Adrenal gland (tissue), 12 donors: Measurements from ENCODE around the gene CCNI2. TPM values are rescaled to one million over a fixed set of nuclear protein-coding genes. Genes with fewer than 3 reads are reported as not detected.

Source experiments
- DNase-seq, 7 donors: peaks; one replicate each; pipeline ENCODE4 v3.0.0-alpha.2; 2019 to 2020
- H3K27ac ChIP-seq, 5 donors: fragments of 200-600 bp; sonication (generic) in 4 of 5; 1 replicate in 3 of 5; 2 replicates in 2 of 5; pipeline versions ENCODE4 v1.5.1 to v1.8.0; 2016 to 2020; ENCODE audit warnings: mild to moderate bottlenecking in 1 of 5
- H3K27me3 ChIP-seq: fragments of 200-600 bp; 2 replicates; pipeline ENCODE4 v1.8.0; 2021
- H3K36me3 ChIP-seq, 2 donors: fragments of 200-600 bp; replicated peaks in 1 of 2; 1 replicate in 1 of 2; 2 replicates in 1 of 2; pipeline versions ENCODE4 v1.5.1 to v1.8.0; 2018 to 2022
- H3K4me1 ChIP-seq, 2 donors: fragments of 200-600 bp; replicated peaks in 1 of 2; 1 replicate in 1 of 2; 2 replicates in 1 of 2; pipeline versions ENCODE4 v1.5.1 to v1.8.0; 2018 to 2021
- H3K4me3 ChIP-seq, 4 donors: fragments of 200-600 bp; sonication (generic) in 3 of 4; one replicate each; pipeline ENCODE4 v1.5.1; 2016 to 2018
- H3K9me3 ChIP-seq, 3 donors: fragments of 200-600 bp; sonication (generic) in 1 of 3; replicated peaks in 1 of 3; 1 replicate in 2 of 3; 2 replicates in 1 of 3; pipeline versions ENCODE4 v1.5.1 to v1.8.0; 2016 to 2021
- CTCF ChIP-seq, 6 experiments: fragments of 450-650 bp in 4 of 6; fragments of 200-600 bp in 2 of 6; sonication (generic) in 1 of 6; IDR thresholded peaks; 1 replicate in 5 of 6; 2 replicates in 1 of 6; pipeline versions ENCODE4 v1.5.1 to v1.8.0; 2016 to 2021; ENCODE audit warnings: antibody characterized with exemption in 6 of 6, mild to moderate bottlenecking in 2 of 6, moderate library complexity in 1 of 6
- POLR2A ChIP-seq, 2 donors: fragments of 450-650 bp; IDR thresholded peaks; one replicate each; pipeline ENCODE4 v1.6.1; 2017; ENCODE audit warnings: antibody characterized with exemption in 2 of 2, mild to moderate bottlenecking in 2 of 2, moderate library complexity in 1 of 2
- WGBS, 4 donors: extraction: QIAGEN DNeasy Blood & Tissue Kit in 2 of 4; methylation state at CpG; one replicate each; pipeline versions ENCODE4 v1.1.5 to v1.1.7; 2013 to 2017; 5-methylcytosine and 5-hydroxymethylcytosine counted together
- intact Hi-C, 2 donors: fragments of 100-400 bp; cut with DNase I; formaldehyde crosslinking; loops; one replicate each; pipeline versions ENCODE4 v1.14.1 to v1.15.0; 2022 to 2023
- polyA plus RNA-seq, 3 donors: library from polyadenylated mRNA; stranded (reverse); fragments of 200-250 nt in 2 of 3; fragments of 350-450 nt in 1 of 3; fragmentation: Illumina TruSeq in 1 of 3; extraction: RNeasy Lipid Tissue Mini Kit (QIAGEN cat#74804) in 1 of 3; gene quantifications; one replicate each; pipeline ENCODE4 v1.2.3, GENCODE V29; 2013 to 2014
- total RNA-seq, 9 donors: library from RNA; depleted of rRNA in 4 of 9; stranded (reverse); fragments of >200 nt in 4 of 9; fragments of 120-200 nt in 1 of 9; fragmentation: NEBNext Ultra II Directional in 1 of 9; extraction: Animal tissue kit (Norgen Biotek cat#: 25700) in 1 of 9; gene quantifications; one replicate each; pipeline versions ENCODE4 v1.1.0 to v1.2.4, GENCODE V29; 2013 to 2023
- donor health status: healthy with polysubstance abuse.
- donor health status: Bipolar disorder and iron deficiency.
- donor health status: DM: yes; HTN: yes; CAD: no.
- donor health status: DM: no; HTN: no; CAD: no.
- donor health status: DM: no; HTN: no; CAD: no.
- donor health status: DM: yes; HTN: yes; CAD: no.

CCNI2 gene
- total and polyA plus RNA-seq, 12 donors: 0.08 to 0.40 (median 0.20) TPM; not detected in 5

- 98 to 100% (median 100%) methylated on average over 1 of the region's 1 CpG for WGBS, 4 donors
- Histone ChIP-seq H3K9me3 (no peaks in the 10 kb centered on the region), H3K36me3 (no peaks in the 10 kb centered on the region), H3K27me3 (no peaks in the 10 kb centered on the region), H3K4me1 (no peaks in the 10 kb centered on the region), H3K27ac (no peak overlapping the region), H3K4me3 (no peak overlapping the region)
- DNase-seq: no peak
- TF ChIP-seq CTCF (IDR thresholded peaks at IDR 0.05) (no peak), POLR2A (IDR thresholded peaks at IDR 0.05) (no peak)
- intact Hi-C loops: no loop called here
Measured at GRCh38 chr5:132788508-132788907, 41.3 kb downstream of the CCNI2 start.

GRCh38 chr5:132788990-132789886 is 42.0 kb downstream of the CCNI2 start:
- Histone ChIP-seq H3K4me3 (no peak overlapping the region), H3K4me1 (no peaks in the 10 kb centered on the region), H3K27ac (no peak overlapping the region), H3K27me3 (peaks cover 3% of the 10 kb centered on the region), H3K9me3 (no peaks in the 10 kb centered on the region), H3K36me3 (no peaks in the 10 kb centered on the region)
- TF ChIP-seq CTCF (IDR thresholded peaks at IDR 0.05) (no peak), POLR2A (IDR thresholded peaks at IDR 0.05) (no peak)
- intact Hi-C loops: no loop called here
- WGBS, 4 donors: 83 to 91% (median 86%) methylated on average over 6 to 8 of the region's 8 CpGs
- no peak for DNase-seq

- no peaks in the 10 kb centered on the region for H3K36me3 ChIP-seq
- H3K4me3 ChIP-seq: no peak overlapping the region
- H3K4me1 ChIP-seq: no peaks in the 10 kb centered on the region
- no peak overlapping the region for H3K27ac ChIP-seq
- peaks cover 3% of the 10 kb centered on the region for H3K27me3 ChIP-seq
- intact Hi-C loops: no loop called here
- peak in 1 of 7 donors; percentile 32 for DNase-seq
- no peaks in the 10 kb centered on the region for H3K9me3 ChIP-seq
- TF ChIP-seq POLR2A (IDR thresholded peaks at IDR 0.05) (no peak), CTCF (IDR thresholded peaks at IDR 0.05) (no peak)
- 61 to 73% (median 70%) methylated on average over 2 of the region's 2 CpGs for WGBS, 4 donors
Measured at GRCh38 chr5:132790201-132790865, 43.1 kb downstream of the CCNI2 start.

- 91 to 95% (median 92%) methylated on average over 3 of the region's 3 CpGs for WGBS, 4 donors
- no peak for TF ChIP-seq CTCF (IDR thresholded peaks at IDR 0.05)
- TF ChIP-seq POLR2A (IDR thresholded peaks at IDR 0.05): no peak
- intact Hi-C loops: no loop called here
Measured at GRCh38 chr5:132791026-132791425, 43.8 kb downstream of the CCNI2 start.

More at GRCh38 chr5:132791026-132791425, 43.8 kb downstream of the CCNI2 start:
- H3K9me3 ChIP-seq: no peaks in the 10 kb centered on the region
- H3K27me3 ChIP-seq: peaks cover 3% of the 10 kb centered on the region
- no peaks in the 10 kb centered on the region for H3K4me1 ChIP-seq
- no peak overlapping the region for H3K27ac ChIP-seq
- DNase-seq: no peak
- H3K36me3 ChIP-seq: no peaks in the 10 kb centered on the region
- no peak overlapping the region for H3K4me3 ChIP-seq
